H7 (cell line): Measurements from ENCODE around the gene YY1. TPM values are rescaled to one million over a fixed set of nuclear protein-coding genes. Genes with fewer than 3 reads are reported as not detected.
A peak's percentile ranks its signal among the peaks of the same experiment; 100 is the strongest.
"Not testable (repeated sequence)": the region's sequence is repeated elsewhere in the genome, so short reads cannot be mapped to it uniquely, and the experiment has no call there.

Experiments
- DNase-seq: peaks from one replicate; pipeline ENCODE4 v3.0.0; 2012
- H3K27me3 ChIP-seq: 2 replicates; pipeline ENCODE4 v1.6.0; 2011; ENCODE audit warnings: mild to moderate bottlenecking, low read length; ENCODE audit not compliant: control insufficient read depth, insufficient read depth
- H3K36me3 ChIP-seq: replicated peaks from 2 replicates; pipeline ENCODE4 v1.5.1; 2011; ENCODE audit warnings: low read length; ENCODE audit not compliant: control insufficient read depth, insufficient read depth
- H3K4me3 ChIP-seq: 2 replicates; pipeline ENCODE4 v1.5.1; 2011; ENCODE audit warnings: low read depth, mild to moderate bottlenecking, control low read depth, low read length, moderate library complexity; ENCODE audit not compliant: insufficient read depth
- total RNA-seq: library from RNA; depleted of rRNA; stranded (reverse); fragments of >200 nt; shearing (Covaris generic); gene quantifications from 2 replicates; pipeline ENCODE4 v1.2.3, GENCODE V29; 2014

Gene YY1
- total RNA-seq, 1 experiment from 2014 or later = 50.9 TPM

DNA sequence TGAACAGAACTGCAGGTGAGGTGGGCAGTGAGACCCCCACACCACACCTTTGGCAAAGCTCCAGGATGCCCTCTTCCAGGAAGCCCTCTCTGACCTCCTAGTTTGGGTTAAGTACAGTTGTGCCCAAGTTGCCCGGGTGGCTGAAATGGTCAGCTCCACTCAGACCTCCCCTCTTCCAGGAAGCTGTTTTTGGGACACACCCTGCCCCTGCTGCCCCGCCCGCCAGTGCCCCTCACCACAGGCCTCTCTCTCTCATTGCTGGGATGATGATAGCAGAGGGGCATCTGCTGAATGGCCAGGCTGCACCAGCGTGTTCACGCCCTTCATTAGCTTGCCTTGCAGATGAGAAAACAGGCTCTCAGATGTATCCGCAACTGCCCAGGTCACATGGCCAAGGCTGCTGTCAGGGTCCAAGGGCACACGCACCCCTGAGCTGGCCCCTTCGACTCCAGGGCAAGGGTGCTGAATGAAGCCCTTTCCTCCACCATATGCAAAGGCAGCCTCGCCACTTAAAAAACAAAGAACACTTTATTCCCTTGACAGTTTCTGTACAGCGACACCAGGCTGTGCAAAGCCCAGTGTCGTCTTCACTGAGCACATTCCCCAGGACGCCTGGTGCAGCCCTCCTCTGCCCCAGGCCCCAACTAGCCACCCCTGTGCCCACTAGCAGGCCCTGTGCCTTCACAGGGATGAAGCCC, 51.8 kb downstream of the YY1 start:
- Histone ChIP-seq H3K36me3 (peaks cover 14% of the 10 kb centered on the region), H3K27me3 (no peaks in the 10 kb centered on the region), H3K4me3 (no peak overlapping the region)
- DNase-seq = no peak

DNA sequence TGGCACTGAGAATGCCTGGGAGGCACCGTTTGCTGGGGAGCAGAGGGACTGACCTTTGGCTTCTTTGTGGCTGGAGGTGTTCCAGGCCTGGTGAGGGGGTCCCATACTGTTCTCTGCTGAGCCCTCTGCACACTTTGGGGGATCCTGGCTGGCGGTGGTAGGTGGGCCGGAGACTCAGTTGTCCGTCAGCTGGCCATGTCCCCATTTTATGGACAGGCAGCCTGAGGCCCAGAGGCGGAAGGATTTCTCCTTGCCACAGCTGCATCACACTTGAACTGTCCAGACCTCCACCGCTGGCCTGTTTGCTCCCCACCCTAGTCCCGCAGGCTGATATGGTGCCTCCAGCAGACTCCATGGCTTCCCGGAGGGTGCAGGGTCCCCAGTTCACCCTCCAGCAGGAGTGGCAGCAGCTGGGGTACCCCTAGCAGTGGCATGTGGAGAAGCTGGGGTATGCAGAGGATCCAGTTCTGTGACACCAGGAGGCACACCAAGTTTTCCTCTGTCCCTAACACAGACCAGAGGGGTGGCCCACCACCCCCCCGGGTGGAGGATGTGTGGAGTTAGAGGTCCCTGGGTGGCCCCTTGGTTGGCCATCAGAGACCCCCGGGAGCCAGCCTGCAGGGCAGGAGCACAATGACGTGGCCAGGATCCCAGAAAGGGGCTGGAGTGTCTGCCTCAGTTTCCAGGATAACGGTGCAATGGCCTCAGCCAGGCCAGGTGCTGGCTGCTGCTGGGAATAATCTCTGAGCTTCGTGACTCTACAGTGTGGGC, 52.5 kb downstream of the YY1 start:
- no peak for DNase-seq
- H3K4me3 ChIP-seq = no peak overlapping the region
- H3K36me3 ChIP-seq = peaks cover 14% of the 10 kb centered on the region
- no peaks in the 10 kb centered on the region for H3K27me3 ChIP-seq

DNA sequence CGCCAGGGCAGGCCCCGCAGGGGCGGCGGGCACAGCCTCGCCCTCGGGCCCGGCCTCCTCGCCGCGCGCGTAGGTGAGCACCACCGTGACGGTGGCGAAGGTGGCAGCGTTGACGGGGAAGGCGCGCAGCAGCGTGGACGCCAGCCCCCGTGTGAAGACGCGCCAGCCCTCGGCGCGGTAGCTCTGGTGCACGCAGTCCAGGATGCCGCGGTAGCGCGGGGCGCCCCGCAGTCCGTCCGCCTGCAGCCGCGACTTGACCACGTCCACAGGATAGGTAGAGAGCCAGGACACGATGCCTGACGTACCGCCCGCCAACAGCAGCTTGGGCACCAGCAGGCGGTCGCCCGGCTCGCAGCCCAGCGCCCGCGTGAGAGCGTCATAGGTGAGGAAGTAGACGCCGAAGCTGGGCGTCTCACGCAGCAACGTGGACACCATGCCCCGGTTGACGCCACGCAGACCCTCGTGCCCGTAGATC, 53.4 kb downstream of the YY1 start:
- DNase-seq = peak; percentile 51
- Histone ChIP-seq H3K27me3 (no peaks in the 10 kb centered on the region), H3K4me3 (no peak overlapping the region), H3K36me3 (peaks cover 16% of the 10 kb centered on the region)

DNA sequence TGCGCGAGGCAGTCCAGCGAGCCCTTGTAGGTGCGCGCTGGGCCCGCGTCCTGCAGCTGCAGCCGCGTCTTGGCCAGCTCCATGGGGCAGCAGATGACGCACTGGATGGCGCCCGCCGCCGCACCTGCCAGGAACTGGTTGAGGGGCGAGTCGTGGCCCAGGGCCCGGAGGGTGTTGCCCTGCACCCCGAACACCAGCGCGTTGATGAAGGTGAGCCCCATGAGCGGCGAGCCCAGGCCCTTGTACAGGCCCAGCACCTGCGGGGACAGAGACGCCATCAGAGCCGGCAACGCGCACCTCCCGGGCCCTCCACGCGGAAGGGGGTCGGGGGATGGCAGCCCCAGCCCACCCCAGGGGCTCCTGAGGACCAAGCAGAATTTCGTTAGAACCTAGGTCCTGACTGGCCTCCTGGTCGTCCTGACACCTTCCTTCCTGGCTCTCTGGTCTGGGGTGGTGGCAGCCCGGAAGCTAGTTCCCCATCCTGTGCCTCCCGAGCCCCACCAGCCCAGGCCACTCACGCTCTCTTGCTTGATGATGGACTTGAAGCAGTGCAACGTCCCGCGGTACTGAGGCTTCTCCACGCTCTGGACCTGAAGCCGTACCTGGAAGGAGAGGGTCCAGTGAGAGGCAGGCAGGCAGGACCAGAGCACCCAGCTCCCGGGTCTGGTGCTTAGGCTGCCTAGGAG, 54.0 kb downstream of the YY1 start:
- Histone ChIP-seq H3K27me3 (no peaks in the 10 kb centered on the region), H3K4me3 (no peak overlapping the region), H3K36me3 (peaks cover 16% of the 10 kb centered on the region)
- peak; percentile 51 for DNase-seq

DNA sequence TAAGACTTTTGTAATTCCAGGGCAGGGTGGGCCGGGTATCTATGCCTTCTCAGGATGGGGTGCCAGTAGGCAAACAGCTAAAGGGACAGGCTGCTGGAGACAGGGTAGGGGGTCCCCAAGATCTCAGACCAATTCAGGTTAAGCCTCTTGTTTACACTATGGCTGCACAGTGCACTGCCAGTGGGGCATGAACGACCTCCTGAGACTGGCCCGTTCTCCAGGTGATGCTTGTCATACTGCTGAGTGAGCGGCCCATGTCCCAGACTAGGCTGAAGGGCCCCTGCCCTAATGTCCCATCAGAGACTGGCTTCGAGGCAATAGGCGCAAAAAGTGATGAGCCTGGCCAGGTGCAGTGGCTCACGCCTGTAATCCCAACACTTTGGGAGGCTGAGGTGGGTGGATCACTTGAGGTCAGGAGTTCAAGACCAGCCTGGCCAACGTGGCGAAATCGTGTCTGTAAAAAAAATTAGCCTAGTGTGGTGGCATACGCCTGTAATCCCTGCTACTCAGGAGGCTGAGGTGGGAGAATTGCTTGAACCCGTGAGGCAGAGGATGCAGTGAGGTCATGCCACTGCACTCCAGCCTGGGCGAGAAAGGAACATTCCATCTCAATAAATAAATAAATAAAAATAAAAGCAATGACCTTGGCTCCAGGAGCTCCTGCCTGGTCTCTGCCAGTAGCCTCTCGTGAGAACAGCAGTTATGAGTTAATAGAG, 54.7 kb downstream of the YY1 start:
- H3K36me3 ChIP-seq = peaks cover 16% of the 10 kb centered on the region
- no peaks in the 10 kb centered on the region for H3K27me3 ChIP-seq
- no peak overlapping the region for H3K4me3 ChIP-seq
- no peak for DNase-seq

DNA sequence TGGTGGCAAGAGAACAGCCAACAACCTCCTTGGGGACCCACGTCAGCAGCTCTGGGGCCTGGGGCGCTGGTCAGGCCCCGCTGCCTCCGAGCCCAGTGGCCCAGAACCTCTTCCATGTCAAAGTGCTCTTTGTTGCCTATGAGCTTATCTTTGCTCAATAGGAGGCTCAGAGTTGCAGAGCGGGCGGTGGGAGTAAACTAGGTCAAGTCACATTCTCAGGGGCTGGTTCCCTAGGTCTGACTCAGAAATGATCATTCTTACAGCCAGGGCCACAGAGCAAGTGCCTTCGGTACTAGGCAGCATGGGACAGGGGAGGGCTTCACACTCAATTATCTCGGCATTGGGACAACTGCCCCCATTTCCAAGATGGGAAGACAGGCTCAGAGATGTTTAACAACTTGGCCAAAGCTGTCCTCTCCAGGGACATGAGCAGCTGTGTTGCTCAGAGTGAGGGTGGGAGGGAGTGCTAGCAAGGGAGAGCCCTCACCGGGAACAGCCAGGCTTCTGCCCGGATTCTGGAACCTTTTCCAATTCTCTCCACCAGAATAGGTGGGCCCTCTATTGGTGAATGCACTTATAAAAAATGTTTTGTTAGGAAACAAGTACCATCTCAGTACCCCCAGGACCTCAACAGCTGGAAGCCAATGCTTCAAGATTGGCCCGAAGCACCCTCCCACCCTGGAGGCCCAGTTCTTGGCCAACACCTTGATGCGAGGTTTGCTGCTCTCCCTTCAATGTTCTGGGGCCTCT, 55.4 kb downstream of the YY1 start:
- Histone ChIP-seq H3K4me3 (no peak overlapping the region), H3K27me3 (no peaks in the 10 kb centered on the region), H3K36me3 (peaks cover 17% of the 10 kb centered on the region)
- peak; percentile 48 for DNase-seq

DNA sequence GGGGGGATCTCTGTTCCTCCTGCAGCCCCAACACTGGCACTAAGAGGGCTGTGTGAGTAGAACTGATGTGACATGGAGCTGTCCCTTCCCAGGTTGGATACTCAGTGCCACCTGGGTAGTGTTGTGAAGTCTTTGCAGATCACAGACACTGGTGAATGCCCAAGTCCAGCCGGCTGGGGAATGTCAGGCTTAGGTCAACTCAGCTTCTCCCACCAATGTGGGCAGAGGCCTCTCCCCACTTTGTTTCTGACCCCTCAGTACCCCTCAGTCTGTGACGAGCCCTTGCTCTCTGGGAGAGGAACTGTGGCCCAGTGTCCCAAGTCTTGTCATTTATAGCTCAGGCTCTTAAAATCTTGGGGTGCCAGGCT, 56.0 kb downstream of the YY1 start:
- H3K27me3 ChIP-seq = no peaks in the 10 kb centered on the region
- no peak for DNase-seq
- no peak overlapping the region for H3K4me3 ChIP-seq
- peaks cover 17% of the 10 kb centered on the region for H3K36me3 ChIP-seq

DNA sequence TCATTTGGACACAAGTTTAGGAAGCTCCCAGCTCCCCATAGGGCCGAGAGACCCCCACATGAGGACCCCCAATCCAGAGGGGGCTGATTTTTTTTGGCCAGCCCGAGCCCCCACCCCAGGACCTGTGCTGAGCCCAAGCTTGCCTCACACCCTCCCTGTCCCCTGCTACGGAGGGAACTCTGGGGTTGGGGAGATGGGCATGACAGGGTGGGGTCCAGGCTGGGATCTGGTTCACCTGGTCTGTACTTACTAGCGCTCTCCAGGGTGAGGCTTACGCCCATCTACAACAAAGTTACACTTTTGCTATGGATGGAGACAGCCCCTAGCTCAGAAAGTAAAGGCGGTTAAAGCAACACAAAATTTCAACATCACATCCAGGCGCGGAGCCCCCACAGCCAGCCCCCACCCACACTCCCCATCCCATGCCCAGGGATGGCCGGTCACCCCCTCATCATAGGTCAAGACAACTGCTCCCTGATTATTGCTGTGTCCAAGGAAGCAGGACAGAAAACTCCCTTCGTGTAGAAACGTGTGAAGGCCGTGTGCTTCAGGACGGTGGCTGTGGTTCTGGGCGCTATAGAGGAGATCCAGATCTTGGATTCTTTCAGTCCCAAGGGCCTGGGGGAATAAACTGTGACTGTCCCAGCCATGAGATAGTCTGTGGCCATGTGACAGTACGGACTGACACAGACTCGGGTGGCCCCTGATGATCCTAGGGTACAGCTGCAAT, 56.6 kb downstream of the YY1 start:
- Histone ChIP-seq H3K4me3 (no peak overlapping the region), H3K27me3 (no peaks in the 10 kb centered on the region), H3K36me3 (peaks cover 17% of the 10 kb centered on the region)
- DNase-seq = no peak

DNA sequence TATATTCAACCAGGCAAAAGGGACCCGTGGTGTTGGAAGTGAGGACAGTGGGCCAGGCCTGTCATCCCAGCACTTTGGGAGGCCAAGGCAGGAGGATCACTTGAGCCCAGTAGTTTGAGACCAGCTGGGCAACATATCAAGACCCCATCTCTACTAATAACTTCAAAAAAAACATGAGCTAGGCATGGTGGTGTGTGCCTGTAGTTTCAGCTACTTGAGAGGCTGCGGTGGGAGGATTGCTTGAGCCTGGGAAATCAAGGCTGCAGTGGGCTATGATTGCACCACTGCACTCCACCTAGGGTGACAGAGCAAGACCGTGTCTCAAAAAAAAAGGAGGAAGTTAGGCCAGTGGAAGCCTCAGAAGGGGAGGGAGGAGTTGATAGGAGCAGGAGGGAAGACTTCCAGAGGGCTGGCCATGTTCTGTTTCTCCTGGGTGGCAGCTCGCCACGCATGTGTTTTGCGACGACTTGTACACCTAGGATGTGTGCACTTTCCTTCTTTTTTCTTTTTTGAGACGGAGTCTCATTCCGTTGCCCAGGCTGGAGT, 57.2 kb downstream of the YY1 start:
- peaks cover 12% of the 10 kb centered on the region for H3K36me3 ChIP-seq
- H3K27me3 ChIP-seq = no peaks in the 10 kb centered on the region

DNA sequence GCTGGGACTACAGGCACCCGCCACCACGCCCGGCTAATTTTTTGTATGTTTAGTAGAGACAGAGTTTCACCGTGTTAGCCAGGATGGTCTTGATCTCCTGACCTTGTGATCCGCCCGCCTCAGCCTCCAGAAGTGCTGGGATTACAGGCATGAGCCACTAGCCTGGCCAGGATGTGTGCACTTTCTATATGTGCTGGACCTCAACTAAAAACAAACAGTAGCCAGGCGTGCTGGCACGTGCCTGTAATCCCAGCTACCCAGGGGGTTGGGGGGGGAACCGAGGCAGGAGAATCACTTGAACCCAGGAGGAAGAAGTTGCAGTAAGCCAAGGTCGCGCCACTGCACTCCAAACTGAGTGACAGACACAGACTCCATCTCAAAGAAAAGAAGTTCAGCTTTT, 57.8 kb downstream of the YY1 start:
- DNase-seq, H3K4me3 ChIP-seq, H3K36me3 ChIP-seq, H3K27me3 ChIP-seq: not testable (repeated sequence)

More for the DNA sequence above, 57.2 kb downstream of the YY1 start:
- no peak for DNase-seq
- no peak overlapping the region for H3K4me3 ChIP-seq

DNA sequence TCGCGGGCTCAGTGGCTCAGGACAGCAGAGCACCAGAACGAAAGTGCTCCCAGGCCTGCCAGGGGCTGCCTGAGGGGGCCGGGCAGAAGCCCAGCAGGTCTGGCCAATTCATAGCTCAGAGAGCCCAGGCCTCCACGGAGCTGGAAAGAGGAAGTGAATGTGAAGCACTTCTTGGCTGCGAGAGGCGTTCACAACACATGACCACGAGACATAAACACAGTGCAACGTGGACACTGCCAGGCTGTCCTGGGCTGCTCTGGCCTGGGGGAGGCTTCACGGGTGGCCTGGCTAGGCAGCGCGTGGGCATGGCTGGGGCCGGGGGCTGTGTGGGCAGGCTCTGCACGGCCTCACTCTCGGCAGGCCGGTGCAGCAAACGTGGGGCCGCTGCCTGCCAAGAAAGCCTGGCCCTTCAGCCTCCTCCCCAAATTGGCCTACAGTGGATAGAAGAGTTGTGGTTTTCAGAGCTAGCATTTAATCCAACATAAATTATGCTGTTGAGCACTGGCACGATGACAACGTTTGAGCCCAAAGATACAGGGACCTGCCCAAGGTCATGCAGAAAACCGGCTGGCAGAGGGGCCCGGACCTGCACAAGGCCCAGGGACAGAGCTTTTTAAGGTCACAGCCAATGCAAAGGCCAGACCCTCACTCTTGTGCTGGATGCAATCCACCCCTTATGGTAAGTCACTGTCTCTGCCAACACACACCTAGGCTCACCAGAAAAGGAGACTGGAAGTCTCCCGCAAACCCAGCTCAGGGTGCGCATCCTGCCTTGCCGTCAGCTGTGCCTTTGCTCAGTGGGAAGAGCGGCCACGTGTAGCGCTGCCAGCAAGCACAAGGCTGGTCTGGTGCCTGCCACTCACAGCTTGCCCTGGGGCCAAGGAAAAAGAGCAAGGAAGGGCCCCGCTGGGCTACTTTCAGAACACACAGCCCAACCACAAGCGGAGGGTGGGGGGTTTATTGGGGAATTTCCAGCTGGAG, 58.7 kb downstream of the YY1 start:
- DNase-seq = peak; percentile 61
- H3K36me3 ChIP-seq = peaks cover 4% of the 10 kb centered on the region

DNA sequence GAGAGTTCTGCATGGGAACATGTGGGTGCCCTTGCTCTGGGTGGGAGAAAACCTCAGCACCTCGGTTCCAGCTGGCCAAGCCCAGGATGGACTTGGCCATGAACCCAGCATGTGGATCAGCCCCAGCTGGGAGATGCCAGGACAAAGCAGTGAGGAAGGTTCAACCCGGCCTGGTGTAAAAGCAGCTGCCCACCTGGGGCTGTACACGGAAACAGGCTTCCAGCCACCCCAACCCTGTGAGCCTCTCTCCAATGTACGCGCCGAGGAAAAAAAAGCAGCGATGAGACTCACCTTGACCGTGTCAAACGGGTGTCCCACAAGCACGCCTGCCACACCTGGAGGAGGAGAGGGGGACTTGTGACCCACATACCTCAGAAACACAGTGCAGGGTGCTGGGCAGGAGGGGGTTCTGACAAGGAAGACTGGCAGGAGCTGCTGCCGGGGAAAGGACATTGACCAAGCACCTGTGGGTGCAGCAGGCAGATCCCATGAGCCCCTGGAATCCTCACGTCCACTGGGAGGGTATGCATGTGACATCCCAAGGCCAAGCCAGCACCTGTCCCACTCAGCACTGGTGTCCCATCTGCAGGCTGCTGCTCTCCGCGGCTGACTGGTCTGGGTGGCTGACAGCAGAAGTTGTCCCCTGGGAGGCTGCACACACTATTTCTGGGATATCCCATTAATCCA, 59.8 kb downstream of the YY1 start:
- Histone ChIP-seq H3K27me3 (no peaks in the 10 kb centered on the region), H3K4me3 (no peak overlapping the region), H3K36me3 (peaks cover 4% of the 10 kb centered on the region)
- DNase-seq = no peak

More for the DNA sequence above, 58.7 kb downstream of the YY1 start:
- Histone ChIP-seq H3K4me3 (no peak overlapping the region), H3K27me3 (no peaks in the 10 kb centered on the region)
